GM18498 (cell line): ENCODE data around the gene C17orf50.

Experiments
- ATAC-seq: cut with Tn5 transposase; IDR thresholded peaks from one replicate; pipeline ENCODE4 v1.9.1; 2021; ENCODE audit warnings: mild to moderate bottlenecking, moderate library complexity; ENCODE audit not compliant: unreplicated experiment

Gene C17orf50

GRCh38 chr17:35760587-35760986, at the start of gene C17orf50:
Gene C17orf50, plus strand, starts transcription at chr17:35760887. Its CDS starts 55 bp downstream, at chr17:35760942.
- ATAC-seq: no peak

GRCh38 chr17:35710950-35711349, 49.7 kb upstream of the C17orf50 start:
- ATAC-seq: no peak

- no peak for ATAC-seq
Observed at GRCh38 chr17:35713069-35713728, 47.5 kb upstream of the C17orf50 start.

GRCh38 chr17:35714988-35715387, 45.7 kb upstream of the C17orf50 start:
- ATAC-seq: no peak

- no peak for ATAC-seq
Observed at GRCh38 chr17:35715416-35715815, 45.3 kb upstream of the C17orf50 start.

- ATAC-seq: no peak
Observed at GRCh38 chr17:35716173-35716572, 44.5 kb upstream of the C17orf50 start.

GRCh38 chr17:35716897-35717465, 43.7 kb upstream of the C17orf50 start:
- no peak for ATAC-seq

GRCh38 chr17:35717475-35717874, 43.2 kb upstream of the C17orf50 start:
- ATAC-seq: no peak

- no peak for ATAC-seq
Observed at GRCh38 chr17:35723735-35724134, 37.0 kb upstream of the C17orf50 start.

- ATAC-seq: no peak
Observed at GRCh38 chr17:35725058-35725457, 35.6 kb upstream of the C17orf50 start.

GRCh38 chr17:35725802-35726126, 34.9 kb upstream of the C17orf50 start:
- ATAC-seq: no peak

GRCh38 chr17:35726127-35726952, 34.3 kb upstream of the C17orf50 start:
- ATAC-seq: no peak

GRCh38 chr17:35726953-35727460, 33.7 kb upstream of the C17orf50 start:
- ATAC-seq: no peak

- ATAC-seq: no peak
Observed at GRCh38 chr17:35727635-35728034, 33.1 kb upstream of the C17orf50 start.

- ATAC-seq: no peak
Observed at GRCh38 chr17:35728551-35728950, 32.1 kb upstream of the C17orf50 start.

GRCh38 chr17:35729405-35729833, 31.3 kb upstream of the C17orf50 start:
- ATAC-seq: no peak

GRCh38 chr17:35730400-35731005, 30.2 kb upstream of the C17orf50 start:
- no peak for ATAC-seq

- ATAC-seq: no peak
Observed at GRCh38 chr17:35731239-35731916, 29.3 kb upstream of the C17orf50 start, which contains the start of gene RASL10B. Gene RASL10B, plus strand, starts transcription at chr17:35731639. Its CDS starts 3,546 bp downstream, at chr17:35735185.

GRCh38 chr17:35731917-35732805, 28.5 kb upstream of the C17orf50 start:
- ATAC-seq: no peak

- ATAC-seq: no peak
Observed at GRCh38 chr17:35732806-35733136, 27.9 kb upstream of the C17orf50 start.
